Ovary (tissue), 9 donors: ENCODE data around the gene MARK3. TPM values are rescaled to one million over a fixed set of nuclear protein-coding genes. Genes with fewer than 3 reads are reported as not detected.

Experiments used
- DNase-seq, 5 donors: peaks; one replicate each; pipeline ENCODE4 v3.0.0-alpha.2; 2019 to 2020
- H3K27ac ChIP-seq, 2 donors: fragments of 200-600 bp; one replicate each; pipeline versions ENCODE4 v1.5.1 to v1.8.0; 2019 to 2022
- H3K27me3 ChIP-seq: fragments of 200-600 bp; one replicate; pipeline ENCODE4 v1.8.0; 2022
- H3K36me3 ChIP-seq: fragments of 200-600 bp; sonication (generic); one replicate; pipeline ENCODE4 v1.5.1; 2019
- H3K4me1 ChIP-seq: one replicate; pipeline ENCODE4 v1.8.1; 2013; ENCODE audit warnings: mild to moderate bottlenecking, moderate library complexity; ENCODE audit not compliant: insufficient read depth
- H3K4me3 ChIP-seq: fragments of 200-600 bp; sonication (generic); one replicate; pipeline ENCODE4 v1.5.1; 2017
- H3K9me3 ChIP-seq, 2 donors: fragments of 200-600 bp in 1 of 2; sonication (generic) in 1 of 2; one replicate each; pipeline versions ENCODE4 v1.5.1 to v1.8.1; 2013 to 2019; ENCODE audit warnings: mild to moderate bottlenecking in 1 of 2, moderate library complexity in 1 of 2
- EP300 ChIP-seq: sonication (generic); formaldehyde crosslinking; IDR thresholded peaks from one replicate; pipeline ENCODE4 v1.6.1; 2017; ENCODE audit warnings: antibody characterized with exemption
- POLR2A ChIP-seq: fragments of 450-650 bp; IDR thresholded peaks from one replicate; pipeline ENCODE4 v1.6.1; 2017; ENCODE audit warnings: antibody characterized with exemption, mild to moderate bottlenecking, moderate library complexity
- WGBS, 3 donors: extraction: QIAGEN DNeasy Blood & Tissue Kit in 1 of 3; methylation state at CpG; one replicate each; pipeline versions ENCODE4 v1.1.5 to v1.1.7; 2013 to 2017; 5-methylcytosine and 5-hydroxymethylcytosine counted together
- intact Hi-C, 4 donors: fragments of 100-400 bp; cut with DNase I; formaldehyde crosslinking; loops; one replicate each; pipeline versions ENCODE4 v1.11.0 to v1.15.1; 2022 to 2023
- polyA plus RNA-seq, 2 donors: library from polyadenylated mRNA; stranded (reverse); fragments of 200-250 nt in 1 of 2; fragments of 350-450 nt in 1 of 2; fragmentation: Illumina TruSeq in 1 of 2; extraction: RNeasy Lipid Tissue Mini Kit (QIAGEN cat#74804) in 1 of 2; gene quantifications; one replicate each; pipeline ENCODE4 v1.2.3, GENCODE V29; 2013 to 2014
- total RNA-seq, 7 donors: library from RNA; depleted of rRNA in 2 of 7; stranded (reverse); fragments of >200 nt in 2 of 7; fragmentation: NEBNext Ultra II Directional in 3 of 7; extraction: Animal tissue kit (Norgen Biotek cat#: 25700) in 3 of 7; gene quantifications; one replicate each; pipeline versions ENCODE4 v1.1.0 to v1.2.4, GENCODE V29; 2016 to 2023
- TF ChIP-seq, protein P1 (sequence below), 3 donors: fragments of 450-650 bp in 2 of 3; fragments of 200-600 bp in 1 of 3; IDR thresholded peaks; one replicate each; pipeline versions ENCODE4 v1.5.1 to v1.8.0; 2016 to 2022; ENCODE audit warnings: antibody characterized with exemption in 3 of 3, mild to moderate bottlenecking in 1 of 3
- donor health status: DM: no; HTN: no; CAD: no; lungs with moderate emphysema.
- donor health status: DM: no; HTN: no; CAD: no.
- donor health status: Bipolar disorder and iron deficiency.
- donor health status: DM: yes; HTN: yes; CAD: no.
- donor health status: DM: no; HTN: no; CAD: no.
- donor health status: DM: yes; HTN: yes; CAD: no.

Gene MARK3
- total and polyA plus RNA-seq, 9 donors: 46.4 to 110 (median 71.1) TPM

DNA sequence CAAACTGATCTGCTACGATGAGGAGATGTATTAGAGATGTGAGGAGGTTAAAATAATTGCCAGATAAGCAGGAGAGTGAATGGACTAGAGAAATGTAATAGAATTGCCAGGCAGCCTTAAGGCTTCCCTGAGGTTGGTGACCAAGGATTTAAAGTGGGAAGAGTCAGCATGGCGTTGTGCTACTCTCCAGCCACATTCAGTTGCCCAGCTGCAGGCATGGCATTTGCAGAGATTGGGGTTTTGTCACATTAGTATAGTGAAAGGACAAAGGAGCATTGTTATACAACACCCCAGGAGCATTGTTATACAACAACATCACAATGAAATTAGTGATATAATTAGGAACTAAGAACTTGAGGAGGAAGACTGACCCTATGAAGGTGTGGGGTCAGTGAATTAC, 31.7 kb downstream of the MARK3 start:
- 87 to 92% (median 90%) methylated on average over 2 of the region's 2 CpGs for WGBS, 3 donors
- TF ChIP-seq POLR2A: no peak
- TF ChIP-seq, protein P1, sequence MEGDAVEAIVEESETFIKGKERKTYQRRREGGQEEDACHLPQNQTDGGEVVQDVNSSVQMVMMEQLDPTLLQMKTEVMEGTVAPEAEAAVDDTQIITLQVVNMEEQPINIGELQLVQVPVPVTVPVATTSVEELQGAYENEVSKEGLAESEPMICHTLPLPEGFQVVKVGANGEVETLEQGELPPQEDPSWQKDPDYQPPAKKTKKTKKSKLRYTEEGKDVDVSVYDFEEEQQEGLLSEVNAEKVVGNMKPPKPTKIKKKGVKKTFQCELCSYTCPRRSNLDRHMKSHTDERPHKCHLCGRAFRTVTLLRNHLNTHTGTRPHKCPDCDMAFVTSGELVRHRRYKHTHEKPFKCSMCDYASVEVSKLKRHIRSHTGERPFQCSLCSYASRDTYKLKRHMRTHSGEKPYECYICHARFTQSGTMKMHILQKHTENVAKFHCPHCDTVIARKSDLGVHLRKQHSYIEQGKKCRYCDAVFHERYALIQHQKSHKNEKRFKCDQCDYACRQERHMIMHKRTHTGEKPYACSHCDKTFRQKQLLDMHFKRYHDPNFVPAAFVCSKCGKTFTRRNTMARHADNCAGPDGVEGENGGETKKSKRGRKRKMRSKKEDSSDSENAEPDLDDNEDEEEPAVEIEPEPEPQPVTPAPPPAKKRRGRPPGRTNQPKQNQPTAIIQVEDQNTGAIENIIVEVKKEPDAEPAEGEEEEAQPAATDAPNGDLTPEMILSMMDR (IDR thresholded peaks at IDR 0.05): no peak
- no peak overlapping the region for H3K27ac ChIP-seq
- no peaks in the 10 kb centered on the region for H3K36me3 ChIP-seq
- H3K9me3 ChIP-seq: no peaks in the 10 kb centered on the region
- DNase-seq: no peak
- intact Hi-C loops: no loop called here
- peaks cover 3% of the 10 kb centered on the region for H3K4me1 ChIP-seq
- H3K27me3 ChIP-seq: no peaks in the 10 kb centered on the region
- no peak overlapping the region for H3K4me3 ChIP-seq

DNA sequence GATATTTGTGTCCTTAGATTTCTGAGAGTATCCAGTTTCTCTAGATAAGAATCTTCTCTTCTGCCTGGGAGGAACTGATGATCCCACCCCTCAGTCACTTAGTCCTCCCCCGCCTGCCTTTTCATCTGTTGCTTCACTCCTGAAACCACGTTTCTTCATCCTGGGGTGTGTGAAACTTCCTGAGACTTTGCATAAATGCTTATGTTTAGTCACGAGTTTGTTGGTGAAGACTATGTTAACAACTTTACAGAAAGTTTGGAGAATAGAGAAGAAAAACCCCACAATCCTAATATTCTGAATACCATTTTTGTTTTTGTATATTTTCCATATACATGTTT, 33.2 kb downstream of the MARK3 start:
- H3K4me1 ChIP-seq: peaks cover 5% of the 10 kb centered on the region
- 56 to 71% (median 65%) methylated on average over 3 of the region's 3 CpGs for WGBS, 3 donors
- TF ChIP-seq EP300: no peak
- TF ChIP-seq POLR2A: no peak
- TF ChIP-seq, protein P1 (IDR thresholded peaks at IDR 0.05): no peak
- no peak for DNase-seq
- H3K9me3 ChIP-seq: no peaks in the 10 kb centered on the region
- H3K27me3 ChIP-seq: no peaks in the 10 kb centered on the region
- intact Hi-C loops: no loop called here
- no peaks in the 10 kb centered on the region for H3K36me3 ChIP-seq
- H3K27ac ChIP-seq: no peak overlapping the region
- no peak overlapping the region for H3K4me3 ChIP-seq

DNA sequence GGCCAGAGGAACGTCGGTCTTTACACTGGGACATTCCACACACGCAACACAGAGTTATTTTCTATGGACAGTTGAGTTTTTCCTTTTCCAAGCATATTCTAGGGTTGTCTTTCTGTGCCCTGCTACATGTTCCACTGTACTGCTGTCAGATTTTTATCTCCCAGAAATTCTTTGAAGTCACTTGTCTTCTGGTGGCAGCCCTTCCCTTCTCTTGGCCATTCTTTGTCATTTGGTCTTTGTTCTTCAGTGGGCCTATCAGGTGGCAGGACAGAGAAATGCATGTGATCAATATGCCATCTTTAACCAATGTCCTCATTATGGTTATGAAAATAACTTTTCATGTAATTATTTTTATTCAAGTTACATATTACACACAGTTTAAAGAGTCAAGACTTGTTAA, 36.3 kb downstream of the MARK3 start:
- intact Hi-C loops: no loop called here
- WGBS, 3 donors: 92 to 95% (median 94%) methylated on average over 3 of the region's 3 CpGs

DNA sequence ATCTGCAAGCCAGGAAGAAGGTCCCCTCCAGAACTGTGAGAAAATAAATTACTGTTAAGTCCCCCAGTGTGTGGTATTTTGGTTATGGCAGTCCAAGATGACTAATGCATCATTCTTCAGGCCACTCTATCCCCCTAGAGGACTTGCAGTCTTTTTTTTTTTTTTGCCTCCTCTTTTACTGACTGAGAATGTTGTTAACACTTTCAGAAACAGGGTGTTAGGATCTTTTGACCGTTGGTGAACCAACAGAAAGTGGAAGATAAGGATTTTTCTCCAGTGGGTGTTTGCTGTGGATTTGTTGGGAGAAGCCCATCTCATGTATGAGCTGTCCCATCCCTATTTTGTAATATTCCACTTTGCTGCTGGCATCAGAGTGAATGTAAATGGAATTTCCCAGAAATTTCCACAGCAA, 37.8 kb downstream of the MARK3 start:
- Histone ChIP-seq H3K36me3 (no peaks in the 10 kb centered on the region), H3K4me1 (peaks cover 8% of the 10 kb centered on the region), H3K27ac (no peak overlapping the region), H3K27me3 (no peaks in the 10 kb centered on the region), H3K9me3 (no peaks in the 10 kb centered on the region), H3K4me3 (no peak overlapping the region)
- WGBS, 3 donors: 61 to 90% (median 79%) methylated on average over 1 of the region's 1 CpG
- no peak for DNase-seq
- no peak for TF ChIP-seq EP300
- no peak for TF ChIP-seq POLR2A
- intact Hi-C loops: no loop called here

More for the DNA sequence above, 36.3 kb downstream of the MARK3 start:
- no peak overlapping the region for H3K27ac ChIP-seq
- H3K9me3 ChIP-seq: no peaks in the 10 kb centered on the region
- DNase-seq: no peak
- H3K36me3 ChIP-seq: no peaks in the 10 kb centered on the region
- peaks cover 5% of the 10 kb centered on the region for H3K4me1 ChIP-seq
- H3K27me3 ChIP-seq: no peaks in the 10 kb centered on the region
- TF ChIP-seq EP300: no peak
- TF ChIP-seq, protein P1 (IDR thresholded peaks at IDR 0.05): no peak
- no peak for TF ChIP-seq POLR2A
- H3K4me3 ChIP-seq: no peak overlapping the region

DNA sequence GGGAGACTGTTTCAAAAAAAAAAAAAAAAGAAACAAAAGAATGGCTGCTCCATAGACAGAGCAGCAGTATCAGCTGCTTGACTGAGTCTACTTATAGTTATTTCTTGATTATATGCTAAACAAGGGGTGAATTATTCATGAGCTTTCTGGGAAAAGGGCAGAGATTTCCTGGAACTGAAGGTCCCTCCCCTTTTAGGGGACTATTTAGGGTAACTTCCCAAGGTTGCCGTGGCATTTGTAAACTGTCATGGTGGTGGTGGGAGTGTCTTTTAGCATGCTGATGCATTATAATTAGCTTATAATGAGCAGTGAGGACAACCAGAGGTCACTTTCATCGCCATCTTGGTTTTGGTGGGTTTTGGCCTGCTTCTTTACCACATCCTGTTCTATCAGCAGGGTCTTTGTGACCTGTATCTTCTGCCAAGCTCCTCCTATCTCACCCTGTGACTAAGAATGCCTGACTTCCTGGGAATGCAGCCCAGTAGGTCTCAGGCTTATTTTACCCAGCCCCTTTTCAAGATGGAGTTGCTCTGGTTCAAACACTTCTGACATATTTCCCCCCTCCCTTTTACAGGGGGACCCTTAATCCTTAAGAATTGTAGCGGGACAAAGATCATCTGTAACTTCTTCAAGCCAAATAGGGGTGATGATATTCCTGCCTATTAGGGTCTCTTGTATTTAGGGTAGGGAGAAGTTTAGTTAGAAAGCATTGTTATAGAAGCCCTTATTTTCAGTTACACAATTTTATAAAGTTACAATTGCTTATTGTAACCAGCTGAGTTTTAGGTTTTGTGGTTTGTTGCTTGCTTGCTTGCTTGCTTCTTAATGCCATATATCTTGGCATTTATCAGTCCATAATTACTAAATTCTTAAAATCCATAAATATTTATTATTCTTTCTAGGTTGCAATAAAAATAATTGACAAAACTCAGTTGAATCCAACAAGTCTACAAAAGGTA, 42.5 kb downstream of the MARK3 start:
- no peak for TF ChIP-seq POLR2A
- TF ChIP-seq, protein P1 (IDR thresholded peaks at IDR 0.05): no peak
- no peak for TF ChIP-seq EP300
- peak in 4 of 5 donors; percentile 52 to 67 (median 57) for DNase-seq
- H3K4me1 ChIP-seq: peaks cover 6% of the 10 kb centered on the region

More for the DNA sequence above, 42.5 kb downstream of the MARK3 start:
- Histone ChIP-seq H3K4me3 (no peak overlapping the region), H3K27me3 (no peaks in the 10 kb centered on the region), H3K36me3 (no peaks in the 10 kb centered on the region), H3K27ac (peak overlapping the region in 1 of 2 donors; percentile 47), H3K9me3 (no peaks in the 10 kb centered on the region)
- WGBS, 3 donors: 30 to 36% (median 31%) methylated on average over 3 of the region's 3 CpGs
- intact Hi-C loops: no loop called here
